ENCODE measurements around the gene PNPLA3. TPM values are rescaled to one million over a fixed set of nuclear protein-coding genes. Genes with fewer than 3 reads are reported as not detected.

The PNPLA3 gene
- total RNA-seq, 1 experiment from 2014 or later: 17.5 TPM

- no peak overlapping the region for H3K27ac Mint-ChIP-seq
- peak; percentile 63 for DNase-seq
- H3K27me3 ChIP-seq (ENCODE audit: insufficient read depth, low read length): no peaks in the 10 kb centered on the region
- H3K4ac ChIP-seq (ENCODE audit: low read depth, low read length): no peak overlapping the region
- no peaks in the 10 kb centered on the region for H3K4me1 ChIP-seq (ENCODE audit: insufficient read depth, low read length)
- no peak overlapping the region for H3K9ac ChIP-seq (ENCODE audit: extremely low read depth, insufficient read length, low read length)
- no peak overlapping the region for H3K4me2 ChIP-seq (ENCODE audit: insufficient read depth, insufficient read length, low read length)
- no peak overlapping the region for H2BK12ac ChIP-seq (ENCODE audit: insufficient read length, low read depth, low read length)
- no peak overlapping the region for H2AK5ac ChIP-seq (ENCODE audit: insufficient read length, low read length)
- no peak overlapping the region for H2BK120ac ChIP-seq (ENCODE audit: low read depth, low read length, poor library complexity, severe bottlenecking)
- H4K5ac ChIP-seq (ENCODE audit: insufficient read length, low read depth, low read length): no peak overlapping the region
- no peak overlapping the region for H2AFZ ChIP-seq (ENCODE audit: low read length)
- H3K79me2 ChIP-seq (ENCODE audit: insufficient read depth, low read length): no peaks in the 10 kb centered on the region
- no peaks in the 10 kb centered on the region for H3K23me2 ChIP-seq (ENCODE audit: insufficient read length, low read depth, low read length, poor library complexity, severe bottlenecking)
- no peak overlapping the region for H4K8ac ChIP-seq (replicated peaks; ENCODE audit: insufficient read length, low read depth, low read length)
- H3K27ac ChIP-seq (ENCODE audit: insufficient read length, low read depth, low read length): no peak overlapping the region
- no peaks in the 10 kb centered on the region for H3K9me3 Mint-ChIP-seq
- H3K56ac ChIP-seq (ENCODE audit: insufficient read length, low read depth, low read length): no peak overlapping the region
- no peak overlapping the region for H2BK5ac ChIP-seq (ENCODE audit: insufficient read length, low read length)
- WGBS (ENCODE audit: extremely low coverage, insufficient read length, low lambda C conversion rate): no CpG with 5 or more reads among the region's 8 CpGs
- no peak overlapping the region for H3K23ac ChIP-seq (ENCODE audit: insufficient read length, low read depth, low read length)
- no peaks in the 10 kb centered on the region for H3K27me3 Mint-ChIP-seq (ENCODE audit: low read depth)
- no peak overlapping the region for H2BK20ac ChIP-seq (ENCODE audit: low read depth, low read length, poor library complexity, severe bottlenecking)
- no peak overlapping the region for H3T11ph ChIP-seq (ENCODE audit: low read length)
- peaks cover 18 to 65% (median 63%) of the 10 kb centered on the region in 3 experiments; a peak in 6 of 7 replicates for H3K36me3 Mint-ChIP-seq (ENCODE audit: insufficient read depth in 1 of 3, low read depth in 3 of 3)
- H3K79me1 ChIP-seq (ENCODE audit: insufficient read depth, low read depth, low read length, poor library complexity, severe bottlenecking): no peaks in the 10 kb centered on the region
- peaks cover 4 to 10% of the 10 kb centered on the region in 2 experiments; a peak in 3 of 4 replicates for H3K4me1 Mint-ChIP-seq
- no peak overlapping the region for H3K18ac ChIP-seq (ENCODE audit: insufficient read length, low read depth, low read length)
- peaks cover 4% of the 10 kb centered on the region for H4K20me1 ChIP-seq (ENCODE audit: control insufficient read depth, insufficient read depth, insufficient read length)
- no peak overlapping the region for H4K91ac ChIP-seq (ENCODE audit: insufficient read length, low read depth, low read length)
- H3K4me3 Mint-ChIP-seq: no peak overlapping the region
- no peak overlapping the region for H2BK15ac ChIP-seq (ENCODE audit: low read depth, low read length)
- no peaks in the 10 kb centered on the region for H3K9me3 ChIP-seq (ENCODE audit: control insufficient read depth, low read depth, low read length)
- no peak overlapping the region for H3K14ac ChIP-seq (ENCODE audit: insufficient read depth, low read length)
- TF ChIP-seq CTCF (conservative IDR thresholded peaks at IDR 0.05): no peak; the same call in 2 of the 3 replicates
These were observed 73.3 kb downstream of the PNPLA3 start for GRCh38 chr22:43996981-43997265.

Other genes starting within 250 kb of the PNPLA3 start
- gene EFCAB6, start 111.5 kb upstream of the PNPLA3 start, total RNA-seq (2021): 0.20 and 0.31 TPM in 2 replicates
- gene SULT4A1, start 61.3 kb upstream of the PNPLA3 start, total RNA-seq (2021): 15.0 and 16.2 TPM in 2 replicates
- gene PNPLA5, start 31.8 kb upstream of the PNPLA3 start, total RNA-seq (2021): 5.2 and 5.5 TPM in 2 replicates
- 56.6 and 57.2 TPM in 2 replicates for gene SAMM50, start 31.6 kb downstream of the PNPLA3 start, total RNA-seq (2021)
- 15.6 and 17.2 TPM in 2 replicates for gene PARVB, start 100.5 kb downstream of the PNPLA3 start, total RNA-seq (2021)